Stimulated activated CD8-positive, alpha-beta memory T cell treated with anti-CD3 and anti-CD28 coated beads, Interleukin-12 subunit alpha, Interleukin-12 subunit beta, amount 100 ng/mL, for 24 hours (primary cell): Measurements from ENCODE around the gene TFIP11.
"Not testable (repeated sequence)": the region's sequence is repeated elsewhere in the genome, so short reads cannot be mapped to it uniquely, and the experiment has no call there.

ENCODE experiments used
- DNase-seq: peaks from one replicate; pipeline ENCODE4 v3.0.0-alpha.2; 2020; ENCODE audit errors: extremely low read depth

Gene TFIP11

GRCh38 chr22:26541167-26541819 lies 29.0 kb upstream of the TFIP11 start:
- no peak for DNase-seq

DNA sequence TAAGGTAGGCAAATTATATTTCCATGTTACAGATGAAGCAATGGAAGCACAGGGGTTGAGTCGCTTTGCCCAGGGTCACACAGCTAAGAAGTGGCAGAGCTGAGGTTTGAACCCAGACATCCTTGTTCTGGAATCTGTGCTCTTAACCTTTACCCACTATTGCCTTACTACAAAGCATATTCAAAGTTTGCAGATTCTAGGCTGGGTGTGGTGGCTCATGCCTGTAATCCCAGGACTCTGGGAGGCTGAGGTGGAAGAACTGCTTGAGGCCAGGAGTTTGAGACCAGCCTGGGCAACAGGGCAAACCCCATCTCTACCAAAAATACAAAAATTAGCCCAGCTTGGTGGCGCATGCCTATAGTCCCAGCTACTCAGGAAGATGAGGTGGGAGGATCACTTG lies 27.8 kb upstream of the TFIP11 start:
- no peak for DNase-seq

DNA sequence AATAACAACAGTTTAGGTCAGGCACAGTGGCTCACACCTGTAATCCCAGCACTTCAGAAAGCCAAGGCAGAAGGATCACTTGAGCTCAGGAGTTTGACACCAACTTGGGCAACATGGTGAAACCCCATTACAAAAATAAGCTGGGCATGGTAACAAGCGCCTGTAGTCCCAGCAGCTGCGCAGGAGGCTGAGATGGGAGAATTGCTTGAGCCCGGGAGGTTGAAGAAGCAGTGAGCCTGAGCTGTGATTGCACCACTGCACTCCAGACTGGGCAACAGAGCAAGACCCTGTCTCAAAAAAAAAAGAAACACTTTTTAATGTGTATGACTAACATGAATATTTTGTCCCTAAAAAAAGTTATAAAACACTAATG lies 24.5 kb upstream of the TFIP11 start:
- no peak for DNase-seq

- no peak for DNase-seq
These were observed 23.9 kb upstream of the TFIP11 start for GRCh38 chr22:26536056-26536761.

DNA sequence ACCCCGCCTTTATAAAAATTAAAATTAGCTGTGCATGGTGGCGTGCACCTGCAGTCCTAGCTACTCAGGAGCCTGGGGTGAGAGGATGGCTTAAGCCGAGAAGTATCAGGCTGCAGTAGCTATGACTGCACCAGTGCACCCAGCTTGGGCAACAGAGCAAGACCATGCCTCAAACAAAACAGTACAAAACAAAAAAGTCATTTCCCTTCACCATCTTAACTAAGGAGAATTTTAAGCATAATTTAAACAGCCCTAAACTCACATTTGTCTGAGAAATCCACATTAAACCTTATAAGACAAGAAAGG lies 23.3 kb upstream of the TFIP11 start:
- DNase-seq, result no peak

DNA sequence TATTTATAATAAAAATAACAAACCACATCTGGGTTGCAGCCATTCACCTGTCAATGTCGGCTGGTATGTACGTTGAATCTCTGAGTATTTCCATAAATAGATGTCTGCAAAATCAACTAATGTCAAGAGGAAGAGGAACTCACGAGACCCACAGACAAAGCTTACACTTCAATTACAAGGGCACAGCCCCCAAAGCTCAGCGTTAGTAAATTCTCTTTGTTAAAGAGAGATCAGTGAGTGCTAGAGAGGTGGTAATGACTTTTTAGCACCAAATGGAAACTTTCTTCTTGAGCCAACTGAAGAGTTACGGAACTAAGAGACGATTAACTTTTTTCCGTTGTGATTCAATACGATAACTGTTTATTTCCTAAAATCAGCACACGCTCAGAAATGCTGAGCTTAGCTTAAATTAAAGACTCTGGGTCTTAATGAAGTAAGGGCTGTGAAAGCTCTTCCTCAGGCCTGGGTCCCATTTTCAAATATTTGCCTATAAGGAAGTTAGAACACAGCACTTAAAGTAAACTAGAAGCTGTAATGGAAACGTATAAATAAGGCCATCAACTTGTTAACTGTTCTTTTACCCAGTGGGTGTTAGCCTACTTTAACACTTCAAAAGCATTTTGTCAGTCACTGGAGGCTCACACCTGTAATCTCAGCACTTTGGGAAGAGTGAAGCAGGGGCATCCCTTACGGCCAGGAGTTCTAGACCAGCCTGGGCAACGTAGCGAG lies 22.8 kb upstream of the TFIP11 start:
- no peak for DNase-seq

- no peak for DNase-seq
These were observed 22.0 kb upstream of the TFIP11 start for GRCh38 chr22:26534171-26534855.

DNA sequence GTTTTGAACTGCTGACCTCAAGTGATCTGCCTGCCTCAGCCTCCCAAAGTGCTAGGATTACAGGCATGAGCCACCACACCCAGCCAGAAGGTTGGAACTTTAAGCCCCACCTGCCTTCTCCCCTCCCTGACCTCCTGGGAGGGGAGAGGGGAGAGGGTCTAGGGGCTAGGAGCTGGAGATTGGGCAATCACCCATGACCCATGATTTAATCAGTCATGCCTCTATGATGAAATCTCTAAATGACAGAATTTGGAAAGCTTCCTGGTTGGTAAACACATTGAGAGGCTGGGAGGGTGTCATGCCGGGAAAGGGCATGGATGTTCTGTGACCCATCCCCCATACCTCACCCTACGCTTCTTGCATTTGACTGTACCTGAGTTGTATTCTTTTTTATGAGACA lies 17.1 kb upstream of the TFIP11 start:
- DNase-seq, result no peak

GRCh38 chr22:26528518-26528917 lies 16.2 kb upstream of the TFIP11 start:
- not testable (repeated sequence) for DNase-seq

- no peak for DNase-seq
These were observed 15.5 kb upstream of the TFIP11 start for GRCh38 chr22:26527574-26528465.

DNA sequence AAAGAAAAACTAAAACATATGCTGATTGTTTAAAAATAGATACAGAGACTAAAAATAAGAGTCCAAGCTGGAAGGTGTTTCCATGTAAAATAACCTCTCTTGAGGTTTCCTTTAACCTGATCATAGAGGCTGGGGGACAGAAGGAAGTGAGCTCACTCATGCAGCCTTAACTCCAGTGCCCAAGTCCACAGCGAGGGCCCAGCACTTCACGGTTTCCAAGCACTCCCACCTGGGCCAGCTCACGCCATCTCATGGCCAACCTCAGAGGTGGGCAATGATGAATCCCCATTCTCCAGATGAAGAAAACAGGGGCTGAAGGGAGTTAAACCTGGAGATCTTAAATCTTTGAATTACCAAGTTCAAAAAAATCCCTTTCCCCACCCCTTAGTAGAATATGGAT lies 14.9 kb upstream of the TFIP11 start:
- DNase-seq, result no peak

DNA sequence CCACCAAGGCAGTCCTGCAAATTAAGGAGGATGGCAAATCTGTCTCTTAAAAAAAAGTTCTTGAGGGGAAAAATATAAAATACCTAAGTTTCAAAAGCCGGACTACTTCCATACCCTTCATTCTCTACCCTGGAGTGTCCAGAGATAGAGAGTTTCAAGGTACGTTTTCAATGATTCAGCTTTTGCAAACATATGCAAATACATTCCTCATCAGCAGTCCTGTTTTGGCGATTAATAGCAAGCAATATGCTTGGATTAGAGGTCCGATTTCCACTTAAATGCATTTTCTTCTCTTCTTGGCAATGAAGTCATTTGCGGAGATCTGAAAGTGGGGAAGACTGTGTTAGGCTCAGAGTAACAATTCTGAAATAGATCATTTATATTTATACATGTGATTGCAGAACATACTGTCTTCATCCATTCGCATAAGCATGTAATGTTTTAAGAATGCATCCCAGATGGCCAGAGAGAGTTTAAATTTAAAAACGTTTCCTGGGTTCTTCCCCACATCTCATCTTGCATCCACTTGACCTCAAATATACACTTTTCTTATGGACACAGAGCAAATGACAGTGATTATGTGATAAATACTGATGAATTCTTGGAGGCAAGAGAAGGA lies 13.8 kb upstream of the TFIP11 start:
- DNase-seq, result no peak

DNA sequence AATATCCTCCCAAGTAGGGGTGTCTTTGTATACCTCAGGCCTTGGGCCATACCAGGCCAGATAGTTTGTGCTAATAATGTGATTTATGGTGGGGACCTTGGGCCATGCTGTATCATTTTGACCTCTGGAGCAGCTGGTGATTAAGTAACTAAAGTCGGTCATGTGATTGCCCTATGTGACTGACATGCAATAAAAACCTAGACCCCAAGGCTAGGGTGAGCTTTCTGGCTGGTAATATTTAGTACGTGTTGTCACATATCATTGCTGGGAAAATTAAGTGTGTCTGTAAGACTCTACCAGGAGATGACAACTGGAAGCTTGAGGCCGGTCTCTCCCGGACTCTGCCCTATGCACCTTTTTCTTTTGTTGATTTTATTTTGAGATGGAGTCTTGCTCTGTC lies 12.6 kb upstream of the TFIP11 start:
- no peak for DNase-seq

- no peak for DNase-seq
These were observed 10.3 kb upstream of the TFIP11 start for GRCh38 chr22:26522592-26522991.

DNA sequence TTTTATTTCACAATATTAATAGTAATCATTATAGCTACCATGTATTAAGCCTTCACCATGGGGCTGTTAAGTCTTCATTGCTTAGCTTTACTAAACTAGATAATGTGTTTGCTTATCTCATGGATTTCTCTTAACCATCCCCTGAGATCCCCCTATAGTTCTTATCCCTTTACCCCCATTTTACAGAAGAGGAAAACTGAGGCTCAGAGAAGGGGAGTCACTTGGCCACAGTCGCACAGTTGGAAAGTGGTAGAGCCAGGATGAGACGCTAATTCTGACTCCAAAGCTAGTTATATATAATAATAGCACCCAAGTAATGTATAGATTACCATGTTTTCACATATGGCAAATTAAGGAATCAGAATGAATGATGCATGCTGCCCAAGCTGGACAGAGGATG lies 9.7 kb upstream of the TFIP11 start:
- no peak for DNase-seq

GRCh38 chr22:26517429-26517828 lies 5.2 kb upstream of the TFIP11 start:
- DNase-seq, result no peak

DNA sequence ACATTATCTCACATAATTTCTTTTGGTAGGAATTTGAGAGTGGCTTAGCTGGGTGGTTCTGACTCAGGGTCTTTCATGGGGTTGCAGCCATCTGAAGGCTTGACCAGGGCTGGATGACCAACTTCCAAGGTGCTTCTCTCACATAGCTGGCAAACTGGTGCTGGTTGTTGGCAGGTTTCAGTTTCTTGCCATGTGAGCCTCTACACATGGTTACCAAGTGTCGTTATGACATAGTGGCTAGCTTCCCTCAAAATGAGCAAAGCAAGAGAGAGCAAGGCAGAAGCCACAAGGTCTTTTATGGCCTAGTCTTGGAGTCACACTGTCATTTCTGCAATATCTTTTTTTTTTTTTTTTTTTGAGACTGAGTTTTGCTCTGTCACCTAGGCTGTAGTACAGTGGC lies 4.2 kb upstream of the TFIP11 start:
- DNase-seq, result no peak

- no peak for DNase-seq
These were observed 3.7 kb upstream of the TFIP11 start for GRCh38 chr22:26515931-26516330.

GRCh38 chr22:26514419-26515161 lies 2.3 kb upstream of the TFIP11 start:
- no peak for DNase-seq

DNA sequence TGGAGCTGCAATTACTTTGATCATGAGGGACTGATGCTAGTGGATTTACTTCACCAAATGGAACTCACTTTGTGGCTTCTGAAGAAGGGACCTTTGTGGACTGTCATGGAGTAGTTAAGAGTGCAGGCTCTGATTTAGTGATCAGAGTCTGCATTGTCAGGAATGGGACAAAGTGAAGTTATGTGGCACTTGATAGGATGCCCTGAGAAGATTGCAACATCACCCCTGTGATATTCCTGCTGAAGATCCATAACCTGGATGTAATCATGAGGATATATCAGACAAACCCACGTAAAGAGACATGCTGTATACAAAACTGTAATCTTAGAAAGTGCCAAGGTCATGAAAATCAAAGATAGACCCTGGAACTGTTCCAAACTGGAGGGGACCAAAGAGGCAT lies 1.6 kb upstream of the TFIP11 start:
- no peak for DNase-seq

- DNase-seq, result no peak
These were observed 4.1 kb downstream of the TFIP11 start for GRCh38 chr22:26508148-26508547.
